ENCODE data around the gene FHAD1.

The FHAD1 gene

GRCh38 chr1:15211424-15211823 lies 35.6 kb upstream of the FHAD1 start:
- DNase-seq (ENCODE audit: low spot score in 2 of 2), result no peak
- H3K9me3 ChIP-seq, result no peaks in the 10 kb centered on the region
- no peak overlapping the region for H3K4me3 ChIP-seq
- no peaks in the 10 kb centered on the region for H3K27me3 ChIP-seq (ENCODE audit: low read depth)
- in situ Hi-C loops (cut with MboI; ENCODE audit: low sequenced_read_pairs), result no loop called here
- H3K4me1 ChIP-seq, result no peaks in the 10 kb centered on the region; the same call in 1 of the 2 replicates
- H3K36me3 ChIP-seq (replicated peaks), result no peaks in the 10 kb centered on the region; the same call in 1 of the 2 replicates

GRCh38 chr1:15212216-15212953 lies 34.6 kb upstream of the FHAD1 start:
- in situ Hi-C loops (cut with MboI; ENCODE audit: low sequenced_read_pairs), result no loop called here
- H3K9me3 ChIP-seq, result no peaks in the 10 kb centered on the region
- H3K27me3 ChIP-seq (ENCODE audit: low read depth), result no peaks in the 10 kb centered on the region
- H3K36me3 ChIP-seq (replicated peaks), result no peaks in the 10 kb centered on the region; the same call in 1 of the 2 replicates
- no peak overlapping the region for H3K4me3 ChIP-seq
- no peak for DNase-seq (ENCODE audit: low spot score in 2 of 2)
- no peaks in the 10 kb centered on the region for H3K4me1 ChIP-seq

GRCh38 chr1:15212954-15213291 lies 34.1 kb upstream of the FHAD1 start:
- no peak for DNase-seq (ENCODE audit: low spot score in 2 of 2)
- in situ Hi-C loops (cut with MboI; ENCODE audit: low sequenced_read_pairs), result no loop called here
- H3K9me3 ChIP-seq, result no peaks in the 10 kb centered on the region
- H3K27me3 ChIP-seq (ENCODE audit: low read depth), result no peaks in the 10 kb centered on the region
- H3K4me1 ChIP-seq, result no peaks in the 10 kb centered on the region
- H3K4me3 ChIP-seq, result no peak overlapping the region
- no peaks in the 10 kb centered on the region; the same call in 1 of the 2 replicates for H3K36me3 ChIP-seq (replicated peaks)

GRCh38 chr1:15213341-15213821 lies 33.6 kb upstream of the FHAD1 start:
- in situ Hi-C loops (cut with MboI; ENCODE audit: low sequenced_read_pairs), result no loop called here
- DNase-seq (ENCODE audit: low spot score in 2 of 2), result no peak
- Histone ChIP-seq H3K9me3 (no peaks in the 10 kb centered on the region), H3K4me3 (no peak overlapping the region), H3K36me3 (replicated peaks) (no peaks in the 10 kb centered on the region; the same call in 1 of the 2 replicates), H3K27me3 (ENCODE audit: low read depth) (no peaks in the 10 kb centered on the region), H3K4me1 (no peaks in the 10 kb centered on the region)

- Histone ChIP-seq H3K4me1 (no peaks in the 10 kb centered on the region), H3K36me3 (replicated peaks) (no peaks in the 10 kb centered on the region; the same call in 1 of the 2 replicates), H3K4me3 (no peak overlapping the region), H3K27me3 (ENCODE audit: low read depth) (no peaks in the 10 kb centered on the region), H3K9me3 (no peaks in the 10 kb centered on the region; the same call in 1 of the 2 replicates)
- no peak for DNase-seq (ENCODE audit: low spot score in 2 of 2)
- in situ Hi-C loops (cut with MboI; ENCODE audit: low sequenced_read_pairs), result no loop called here
These were observed 32.5 kb upstream of the FHAD1 start for GRCh38 chr1:15214527-15214926.

GRCh38 chr1:15215116-15215515 lies 31.9 kb upstream of the FHAD1 start:
- no peak for DNase-seq (ENCODE audit: low spot score in 2 of 2)
- in situ Hi-C loops (cut with MboI; ENCODE audit: low sequenced_read_pairs), result no loop called here
- H3K4me3 ChIP-seq, result no peak overlapping the region

GRCh38 chr1:15217654-15218053 lies 29.4 kb upstream of the FHAD1 start:
- no peak for DNase-seq (ENCODE audit: low spot score in 2 of 2)
- in situ Hi-C loops (cut with MboI; ENCODE audit: low sequenced_read_pairs), result no loop called here
- Histone ChIP-seq H3K4me3 (no peak overlapping the region), H3K9me3 (no peaks in the 10 kb centered on the region; the same call in 1 of the 2 replicates), H3K27me3 (ENCODE audit: low read depth) (no peaks in the 10 kb centered on the region), H3K36me3 (replicated peaks) (no peaks in the 10 kb centered on the region), H3K4me1 (no peaks in the 10 kb centered on the region)

More at GRCh38 chr1:15215116-15215515, 31.9 kb upstream of the FHAD1 start:
- no peaks in the 10 kb centered on the region; the same call in 1 of the 2 replicates for H3K9me3 ChIP-seq
- H3K36me3 ChIP-seq (replicated peaks), result no peaks in the 10 kb centered on the region; the same call in 1 of the 2 replicates
- H3K27me3 ChIP-seq (ENCODE audit: low read depth), result no peaks in the 10 kb centered on the region
- no peaks in the 10 kb centered on the region for H3K4me1 ChIP-seq

- DNase-seq (ENCODE audit: low spot score in 2 of 2), result no peak
- H3K36me3 ChIP-seq (replicated peaks), result no peaks in the 10 kb centered on the region
- H3K4me1 ChIP-seq, result no peaks in the 10 kb centered on the region
- no peak overlapping the region for H3K4me3 ChIP-seq
- H3K27me3 ChIP-seq (ENCODE audit: low read depth), result no peaks in the 10 kb centered on the region
- H3K9me3 ChIP-seq, result no peaks in the 10 kb centered on the region; the same call in 1 of the 2 replicates
- in situ Hi-C loops (cut with MboI; ENCODE audit: low sequenced_read_pairs), result no loop called here
These were observed 28.4 kb upstream of the FHAD1 start for GRCh38 chr1:15218287-15219279.

- in situ Hi-C loops (cut with MboI; ENCODE audit: low sequenced_read_pairs), result no loop called here
- DNase-seq (ENCODE audit: low spot score in 2 of 2), result no peak
- Histone ChIP-seq H3K9me3 (no peaks in the 10 kb centered on the region; the same call in 1 of the 2 replicates), H3K4me1 (no peaks in the 10 kb centered on the region), H3K27me3 (ENCODE audit: low read depth) (no peaks in the 10 kb centered on the region), H3K4me3 (no peak overlapping the region), H3K36me3 (replicated peaks) (no peaks in the 10 kb centered on the region)
These were observed 27.6 kb upstream of the FHAD1 start for GRCh38 chr1:15219280-15220023.

- no peaks in the 10 kb centered on the region for H3K4me1 ChIP-seq
- H3K9me3 ChIP-seq, result no peaks in the 10 kb centered on the region; the same call in 1 of the 2 replicates
- no peaks in the 10 kb centered on the region for H3K27me3 ChIP-seq (ENCODE audit: low read depth)
- no peak overlapping the region for H3K4me3 ChIP-seq
- H3K36me3 ChIP-seq (replicated peaks), result no peaks in the 10 kb centered on the region
- DNase-seq (ENCODE audit: low spot score in 2 of 2), result no peak
- in situ Hi-C loops (cut with MboI; ENCODE audit: low sequenced_read_pairs), result no loop called here
These were observed 27.0 kb upstream of the FHAD1 start for GRCh38 chr1:15220024-15220392.

GRCh38 chr1:15220825-15221431 lies 26.1 kb upstream of the FHAD1 start:
- Histone ChIP-seq H3K27me3 (ENCODE audit: low read depth) (no peaks in the 10 kb centered on the region), H3K4me1 (no peaks in the 10 kb centered on the region), H3K36me3 (replicated peaks) (no peaks in the 10 kb centered on the region), H3K9me3 (no peaks in the 10 kb centered on the region; the same call in 1 of the 2 replicates), H3K4me3 (no peak overlapping the region)
- in situ Hi-C loops (cut with MboI; ENCODE audit: low sequenced_read_pairs), result no loop called here
- no peak for DNase-seq (ENCODE audit: low spot score in 2 of 2)

GRCh38 chr1:15222653-15223303 lies 24.2 kb upstream of the FHAD1 start:
- Histone ChIP-seq H3K36me3 (replicated peaks) (no peaks in the 10 kb centered on the region), H3K27me3 (ENCODE audit: low read depth) (no peaks in the 10 kb centered on the region), H3K4me3 (no peak overlapping the region), H3K4me1 (no peaks in the 10 kb centered on the region), H3K9me3 (no peaks in the 10 kb centered on the region; the same call in 1 of the 2 replicates)
- in situ Hi-C loops (cut with MboI; ENCODE audit: low sequenced_read_pairs), result no loop called here
- no peak for DNase-seq (ENCODE audit: low spot score in 2 of 2)
